Caki2 (cell line): Measurements from ENCODE around the gene MZF1. TPM values are rescaled to one million over a fixed set of nuclear protein-coding genes. Genes with fewer than 3 reads are reported as not detected.
"Not testable (repeated sequence)": the region's sequence is repeated elsewhere in the genome, so short reads cannot be mapped to it uniquely, and the experiment has no call there.

Experiments
- DNase-seq: peaks from one replicate; pipeline ENCODE4 v3.0.0-alpha.2; 2015; ENCODE audit warnings: low read depth
- in situ Hi-C: cut with HindIII; loops from 2 replicates; pipeline ENCODE4 v1.10.0; 2016; ENCODE audit warnings: low sequenced_read_pairs, low pct_unique_long_range_greater_than_20kb, mixed read lengths
- total RNA-seq: library from RNA; depleted of rRNA; stranded (reverse); fragments of >200 nt; shearing (Covaris generic); gene quantifications from 2 replicates; pipeline ENCODE4 v1.2.3, GENCODE V29; 2014; ENCODE audit warnings: low replicate concordance; rRNA removed

MZF1 gene
- 2.7 and 8.6 TPM in 2 replicates for total RNA-seq

- in situ Hi-C loops, result no loop called here
- DNase-seq, result peak; percentile 100
Observed at GRCh38 chr19:58572818-58573657, at the start of gene MZF1. Gene MZF1 (minus strand): TSS chr19:58573335. CDS start chr19:58571389, 1,946 bp downstream.

- in situ Hi-C loops, DNase-seq: not testable (repeated sequence)
Observed at GRCh38 chr19:58607213-58607612, 34.1 kb upstream of the MZF1 start.

GRCh38 chr19:58606251-58606896, 33.2 kb upstream of the MZF1 start:
- in situ Hi-C loops, DNase-seq: not testable (repeated sequence)

GRCh38 chr19:58586133-58586765, 13.1 kb upstream of the MZF1 start:
- no peak for DNase-seq
- in situ Hi-C loops, result no loop called here

GRCh38 chr19:58585442-58586132, 12.5 kb upstream of the MZF1 start:
- in situ Hi-C loops, result no loop called here
- no peak for DNase-seq

- no peak for DNase-seq
- in situ Hi-C loops, result no loop called here
Observed at GRCh38 chr19:58584498-58585441, 11.6 kb upstream of the MZF1 start.

GRCh38 chr19:58582985-58583384, 9.8 kb upstream of the MZF1 start:
- in situ Hi-C loops, result no loop called here
- no peak for DNase-seq

- no peak for DNase-seq
- in situ Hi-C loops, result no loop called here
Observed at GRCh38 chr19:58581227-58582141, 8.3 kb upstream of the MZF1 start.

- DNase-seq, result no peak
- in situ Hi-C loops, result no loop called here
Observed at GRCh38 chr19:58579473-58580142, 6.5 kb upstream of the MZF1 start.

GRCh38 chr19:58578012-58578925, 5.1 kb upstream of the MZF1 start:
- no peak for DNase-seq
- in situ Hi-C loops, result no loop called here

GRCh38 chr19:58577581-58577980, 4.4 kb upstream of the MZF1 start:
- not testable (repeated sequence) for DNase-seq

GRCh38 chr19:58575183-58576041, 2.3 kb upstream of the MZF1 start:
- peak; percentile 98 for DNase-seq
- in situ Hi-C loops, result no loop called here

More at GRCh38 chr19:58577581-58577980, 4.4 kb upstream of the MZF1 start:
- in situ Hi-C loops, result not testable (repeated sequence)

GRCh38 chr19:58573658-58574164, 576 bp upstream of the MZF1 start:
- in situ Hi-C loops, result no loop called here
- no peak for DNase-seq
